ENCODE measurements around the gene LY6G6D. TPM values are rescaled to one million over a fixed set of nuclear protein-coding genes. Genes with fewer than 3 reads are reported as not detected.

Gene LY6G6D
- total RNA-seq, 1 donor from 2014 or later = not detected

GRCh38 chr6:31718265-31718664 is 3.1 kb downstream of the LY6G6D start:
- H3K27me3 Mint-ChIP-seq = no peaks in the 10 kb centered on the region
- TF ChIP-seq CTCF (IDR thresholded peaks at IDR 0.05) = no peak
- H3K4me1 Mint-ChIP-seq = peaks cover 2% of the 10 kb centered on the region
- ChIA-PET CTCF (no interaction called here), POLR2A (no interaction called here)
- no peak for DNase-seq
- no peaks in the 10 kb centered on the region for H3K36me3 Mint-ChIP-seq (ENCODE audit: low read depth)
- H3K9me3 Mint-ChIP-seq = no peaks in the 10 kb centered on the region
- ATAC-seq (ENCODE audit: low read depth) = no peak
- intact Hi-C loops (cut with micrococcal nuclease) = no loop called here
- H3K27ac Mint-ChIP-seq = no peak overlapping the region
- H3K4me3 Mint-ChIP-seq = no peak overlapping the region

GRCh38 chr6:31719001-31719400 is 3.9 kb downstream of the LY6G6D start:
- Mint-ChIP-seq H3K36me3 (ENCODE audit: low read depth) (no peaks in the 10 kb centered on the region), H3K9me3 (no peaks in the 10 kb centered on the region), H3K27me3 (no peaks in the 10 kb centered on the region), H3K27ac (no peak overlapping the region), H3K4me1 (peaks cover 7% of the 10 kb centered on the region), H3K4me3 (no peak overlapping the region)
- CTCF ChIA-PET = no interaction called here
- ATAC-seq (ENCODE audit: low read depth) (no peak), DNase-seq (no peak)
- intact Hi-C loops (cut with micrococcal nuclease) = no loop called here
- POLR2A ChIA-PET = interaction anchor here (0.6 to 0.7 kb wide), 2 partner anchors 30 to 95 kb away, joined by 3 to 4 read pairs; no protein-coding TSS in a partner anchor
- TF ChIP-seq CTCF (IDR thresholded peaks at IDR 0.05) = no peak

GRCh38 chr6:31720196-31720770 is 5.1 kb downstream of the LY6G6D start:
- H3K27ac Mint-ChIP-seq = no peak overlapping the region

GRCh38 chr6:31721351-31722020 is 6.3 kb downstream of the LY6G6D start, which contains the start of gene LY6G6C:
TSS of gene LY6G6C (minus strand) at chr6:31721746. CDS start at chr6:31721679, 67 bp downstream.
- Mint-ChIP-seq H3K36me3 (ENCODE audit: low read depth) (peaks cover 13% of the 10 kb centered on the region), H3K27me3 (no peaks in the 10 kb centered on the region), H3K9me3 (no peaks in the 10 kb centered on the region), H3K4me1 (peaks cover 21% of the 10 kb centered on the region), H3K4me3 (no peak within 1 kb of the TSS), H3K27ac (no peak within 1 kb of the TSS)
- ChIA-PET CTCF (no interaction called here), POLR2A (no interaction called here)
- ATAC-seq (ENCODE audit: low read depth) (no peak), DNase-seq (no peak)
- TF ChIP-seq CTCF (IDR thresholded peaks at IDR 0.05) = no peak
- intact Hi-C loops (cut with micrococcal nuclease) = no loop called here

More at GRCh38 chr6:31720196-31720770, 5.1 kb downstream of the LY6G6D start:
- Mint-ChIP-seq H3K9me3 (no peaks in the 10 kb centered on the region), H3K36me3 (ENCODE audit: low read depth) (peaks cover 3% of the 10 kb centered on the region), H3K27me3 (no peaks in the 10 kb centered on the region), H3K4me1 (peaks cover 11% of the 10 kb centered on the region), H3K4me3 (no peak overlapping the region)
- ChIA-PET POLR2A (interaction anchor here (0.5 to 1.0 kb wide), 2 partner anchors 8 to 51 kb away, joined by 3 to 4 read pairs; no protein-coding TSS in a partner anchor), CTCF (no interaction called here)
- no peak for DNase-seq
- no peak for TF ChIP-seq CTCF (IDR thresholded peaks at IDR 0.05)
- ATAC-seq (ENCODE audit: low read depth) = no peak
- intact Hi-C loops (cut with micrococcal nuclease) = no loop called here

GRCh38 chr6:31722173-31722572 is 7.0 kb downstream of the LY6G6D start:
- Mint-ChIP-seq H3K9me3 (no peaks in the 10 kb centered on the region), H3K27ac (no peak overlapping the region), H3K36me3 (ENCODE audit: low read depth) (peaks cover 20% of the 10 kb centered on the region), H3K27me3 (no peaks in the 10 kb centered on the region), H3K4me3 (no peak overlapping the region), H3K4me1 (peaks cover 28% of the 10 kb centered on the region)
- intact Hi-C loops (cut with micrococcal nuclease) = no loop called here
- TF ChIP-seq CTCF (IDR thresholded peaks at IDR 0.05) = no peak
- ChIA-PET POLR2A (interaction anchor here (0.7 kb wide), 1 partner anchor 11 kb away, joined by 3 read pairs; no protein-coding TSS in a partner anchor), CTCF (interaction anchor here (1.7 kb wide), 1 partner anchor 107 kb away, joined by 3 read pairs; no protein-coding TSS in a partner anchor)
- ATAC-seq (ENCODE audit: low read depth) (no peak), DNase-seq (no peak)
